Liver (tissue), 9 donors: ENCODE data around the gene NRG2. TPM values are rescaled to one million over a fixed set of nuclear protein-coding genes. Genes with fewer than 3 reads are reported as not detected.

Experiments used
- DNase-seq: peaks from one replicate; pipeline ENCODE4 v3.0.0-alpha.2; 2017; ENCODE audit warnings: low spot score
- H3K27ac ChIP-seq, 2 donors: one replicate each; pipeline ENCODE4 v1.7.0; 2013; ENCODE audit warnings: inconsistent platforms in 2 of 2, low read length in 2 of 2, control low read depth in 1 of 2, low read depth in 1 of 2, mild to moderate bottlenecking in 1 of 2
- H3K27me3 ChIP-seq, 4 donors: one replicate each; pipeline versions ENCODE4 v1.6.1 to v1.7.0; 2013; ENCODE audit warnings: low read length in 3 of 4, inconsistent platforms in 1 of 4, mild to moderate bottlenecking in 1 of 4, moderate library complexity in 1 of 4; ENCODE audit not compliant: control insufficient read depth in 4 of 4, insufficient read depth in 4 of 4
- H3K36me3 ChIP-seq, 4 donors: one replicate each; pipeline versions ENCODE4 v1.6.1 to v1.7.0; 2013; ENCODE audit warnings: low read length in 3 of 4, mild to moderate bottlenecking in 3 of 4, low read depth in 1 of 4, moderate library complexity in 1 of 4; ENCODE audit not compliant: control insufficient read depth in 4 of 4, insufficient read depth in 3 of 4
- H3K4me1 ChIP-seq, 4 donors: one replicate each; pipeline versions ENCODE4 v1.6.1 to v1.7.0; 2013; ENCODE audit warnings: low read length in 3 of 4, mild to moderate bottlenecking in 3 of 4, moderate library complexity in 1 of 4; ENCODE audit not compliant: control insufficient read depth in 4 of 4, insufficient read depth in 4 of 4
- H3K4me3 ChIP-seq, 3 donors: one replicate each; pipeline versions ENCODE4 v1.6.1 to v1.7.0; 2013; ENCODE audit warnings: low read length in 3 of 3, control low read depth in 1 of 3, low read depth in 1 of 3, mild to moderate bottlenecking in 1 of 3
- H3K9ac ChIP-seq, 2 donors: one replicate each; pipeline ENCODE4 v1.7.0; 2013; ENCODE audit warnings: low read length in 2 of 2, mild to moderate bottlenecking in 2 of 2, moderate library complexity in 2 of 2, control low read depth in 1 of 2, low read depth in 1 of 2
- H3K9me3 ChIP-seq, 4 donors: one replicate each; pipeline versions ENCODE4 v1.6.1 to v1.7.0; 2013; ENCODE audit warnings: low read length in 3 of 4; ENCODE audit not compliant: control insufficient read depth in 4 of 4
- EGR1 ChIP-seq, 2 donors: IDR thresholded peaks; 2 replicates each; pipeline ENCODE4 v1.6.1; 2016 to 2018; ENCODE audit warnings: antibody characterized with exemption in 2 of 2, low read depth in 2 of 2
- FOXA1 ChIP-seq: IDR thresholded peaks from 2 replicates; pipeline ENCODE4 v1.6.1; 2016; ENCODE audit warnings: antibody characterized with exemption
- FOXA2 ChIP-seq: IDR thresholded peaks from 2 replicates; pipeline ENCODE4 v1.6.1; 2016; ENCODE audit warnings: antibody characterized with exemption
- GABPA ChIP-seq, 2 donors: IDR thresholded peaks in 1 of 2; conservative IDR thresholded peaks in 1 of 2; 2 replicates each; pipeline ENCODE4 v1.6.1; 2016; ENCODE audit warnings: antibody characterized with exemption in 2 of 2, mild to moderate bottlenecking in 1 of 2, moderate library complexity in 1 of 2
- HNF4A ChIP-seq, 2 donors: conservative IDR thresholded peaks; 2 replicates each; pipeline ENCODE4 v1.6.1; 2016; ENCODE audit warnings: antibody characterized with exemption in 2 of 2, mild to moderate bottlenecking in 2 of 2
- HNF4G ChIP-seq: IDR thresholded peaks from 2 replicates; pipeline ENCODE4 v1.6.1; 2016; ENCODE audit warnings: antibody characterized with exemption
- JUND ChIP-seq, 2 donors: IDR thresholded peaks; 2 replicates each; pipeline ENCODE4 v1.6.1; 2016; ENCODE audit warnings: antibody characterized with exemption in 2 of 2
- NR2F2 ChIP-seq: IDR thresholded peaks from 2 replicates; pipeline ENCODE4 v1.6.1; 2016; ENCODE audit warnings: antibody characterized with exemption
- RAD21 ChIP-seq, 2 donors: IDR thresholded peaks; 2 replicates each; pipeline ENCODE4 v1.6.1; 2016; ENCODE audit warnings: antibody characterized with exemption in 2 of 2, mild to moderate bottlenecking in 2 of 2
- RXRA ChIP-seq, 2 donors: IDR thresholded peaks; 2 replicates each; pipeline ENCODE4 v1.6.1; 2017 to 2018; ENCODE audit warnings: antibody characterized with exemption in 2 of 2, mild to moderate bottlenecking in 1 of 2
- SP1 ChIP-seq: IDR thresholded peaks from 2 replicates; pipeline ENCODE4 v1.6.1; 2018; ENCODE audit warnings: antibody characterized with exemption, mild to moderate bottlenecking
- TAF1 ChIP-seq: conservative IDR thresholded peaks from 2 replicates; pipeline ENCODE4 v1.6.1; 2016; ENCODE audit warnings: antibody characterized with exemption, mild to moderate bottlenecking
- YY1 ChIP-seq: IDR thresholded peaks from 2 replicates; pipeline ENCODE4 v1.6.1; 2016; ENCODE audit warnings: antibody characterized with exemption, mild to moderate bottlenecking
- WGBS: extraction: QIAGEN DNeasy Blood & Tissue Kit; methylation state at CpG from one replicate; pipeline ENCODE4 v1.1.7; 2013; 5-methylcytosine and 5-hydroxymethylcytosine counted together
- polyA plus RNA-seq, 2 donors: library from polyadenylated mRNA; stranded (reverse) in 1 of 2; unstranded in 1 of 2; fragments of 200-250 nt in 1 of 2; fragments of >200 nt in 1 of 2; fragmentation: Nextera tagmentation in 1 of 2; extraction: Ambion mirVana in 1 of 2; gene quantifications; one replicate each; pipeline versions ENCODE4 v1.2.1 to v1.2.3, GENCODE V29; 2013 to 2015
- total RNA-seq, 2 donors: library from RNA; depleted of rRNA; stranded (reverse); fragments of >200 nt; gene quantifications; one replicate each; pipeline ENCODE4 v1.2.3, GENCODE V29; 2014
- TF ChIP-seq, protein P1 (sequence below): fragments of 150-350 bp; IDR thresholded peaks from 2 replicates; pipeline ENCODE4 v1.5.1; 2017; ENCODE audit warnings: improper control_type of control experiment, low read depth, low read length; ENCODE audit not compliant: missing input control
- TF ChIP-seq, protein P2 (sequence below): IDR thresholded peaks from 2 replicates; pipeline ENCODE4 v1.6.1; 2016; ENCODE audit warnings: antibody characterized with exemption
- TF ChIP-seq, protein P3 (sequence below): IDR thresholded peaks from 2 replicates; pipeline ENCODE4 v1.6.1; 2016; ENCODE audit warnings: antibody characterized with exemption, mild to moderate bottlenecking
- TF ChIP-seq, protein P4 (sequence below): IDR thresholded peaks from 2 replicates; pipeline ENCODE4 v1.6.1; 2016; ENCODE audit warnings: antibody characterized with exemption
- TF ChIP-seq, protein P5 (sequence below): IDR thresholded peaks from 2 replicates; pipeline ENCODE4 v1.6.1; 2016; ENCODE audit warnings: antibody characterized with exemption
- donor health status: healthy.
- donor health status: healthy.
- donor health status: healthy.
- donor health status: healthy.
- donor health status: healthy.

The NRG2 gene
- total and polyA plus RNA-seq, 4 donors: 0.07 to 0.08 TPM; not detected in 2

DNA sequence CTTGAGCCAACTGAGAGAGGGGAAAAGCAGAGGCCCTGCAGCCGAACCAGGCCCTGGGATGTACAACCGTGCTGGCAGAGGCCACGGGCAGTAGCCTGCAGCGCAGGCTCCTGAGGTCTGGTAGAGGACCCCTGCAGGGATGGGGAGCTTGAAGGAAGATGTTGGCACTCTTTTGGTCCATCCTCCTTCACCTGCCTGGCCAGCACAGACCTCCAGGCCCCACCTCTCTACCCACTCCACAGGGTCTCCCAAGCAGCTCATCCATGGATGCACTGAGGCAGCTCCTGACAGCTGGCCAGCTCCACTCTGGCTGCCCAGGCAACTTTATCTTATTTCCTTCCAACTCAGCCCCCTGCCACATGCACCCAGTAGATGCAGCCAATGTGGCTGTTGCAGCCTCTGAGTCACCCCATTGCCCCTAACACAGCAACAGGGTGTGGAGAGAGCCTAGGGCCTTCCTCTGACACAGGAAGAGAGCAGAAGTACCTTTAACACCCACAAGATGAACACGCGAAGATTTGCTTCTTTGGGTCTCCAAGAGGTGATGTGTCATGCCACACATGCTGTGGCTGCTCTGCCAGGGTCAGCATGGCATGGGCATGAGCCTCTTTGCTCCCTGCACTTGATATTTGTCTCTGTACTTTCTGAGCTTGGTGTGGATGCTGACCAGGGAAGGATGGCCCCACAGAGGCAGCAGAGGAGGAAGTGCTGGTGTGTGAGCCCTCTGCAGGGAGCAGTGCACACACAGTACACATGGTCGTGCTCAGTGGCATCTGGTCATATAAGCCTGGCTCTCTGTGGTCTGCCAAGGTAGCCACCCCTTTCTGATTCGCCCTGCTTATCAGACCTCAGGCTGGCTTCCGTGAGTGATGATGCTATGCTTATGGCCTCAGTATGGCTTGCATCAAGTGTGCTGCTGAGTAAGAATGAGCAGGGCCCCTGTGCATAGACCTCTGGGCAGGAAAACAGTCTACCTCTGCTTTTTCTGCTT lies 117.2 kb downstream of the NRG2 start:
- TF ChIP-seq GABPA (IDR thresholded peaks at IDR 0.05 in 1 of 2, conservative IDR thresholded peaks at IDR 0.05 in 1 of 2): no peak
- no peak for TF ChIP-seq HNF4G
- TF ChIP-seq, protein P1, sequence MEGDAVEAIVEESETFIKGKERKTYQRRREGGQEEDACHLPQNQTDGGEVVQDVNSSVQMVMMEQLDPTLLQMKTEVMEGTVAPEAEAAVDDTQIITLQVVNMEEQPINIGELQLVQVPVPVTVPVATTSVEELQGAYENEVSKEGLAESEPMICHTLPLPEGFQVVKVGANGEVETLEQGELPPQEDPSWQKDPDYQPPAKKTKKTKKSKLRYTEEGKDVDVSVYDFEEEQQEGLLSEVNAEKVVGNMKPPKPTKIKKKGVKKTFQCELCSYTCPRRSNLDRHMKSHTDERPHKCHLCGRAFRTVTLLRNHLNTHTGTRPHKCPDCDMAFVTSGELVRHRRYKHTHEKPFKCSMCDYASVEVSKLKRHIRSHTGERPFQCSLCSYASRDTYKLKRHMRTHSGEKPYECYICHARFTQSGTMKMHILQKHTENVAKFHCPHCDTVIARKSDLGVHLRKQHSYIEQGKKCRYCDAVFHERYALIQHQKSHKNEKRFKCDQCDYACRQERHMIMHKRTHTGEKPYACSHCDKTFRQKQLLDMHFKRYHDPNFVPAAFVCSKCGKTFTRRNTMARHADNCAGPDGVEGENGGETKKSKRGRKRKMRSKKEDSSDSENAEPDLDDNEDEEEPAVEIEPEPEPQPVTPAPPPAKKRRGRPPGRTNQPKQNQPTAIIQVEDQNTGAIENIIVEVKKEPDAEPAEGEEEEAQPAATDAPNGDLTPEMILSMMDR: no peak
- TF ChIP-seq YY1: no peak
- TF ChIP-seq JUND (IDR thresholded peaks at IDR 0.05): no peak
- TF ChIP-seq, protein P2, sequence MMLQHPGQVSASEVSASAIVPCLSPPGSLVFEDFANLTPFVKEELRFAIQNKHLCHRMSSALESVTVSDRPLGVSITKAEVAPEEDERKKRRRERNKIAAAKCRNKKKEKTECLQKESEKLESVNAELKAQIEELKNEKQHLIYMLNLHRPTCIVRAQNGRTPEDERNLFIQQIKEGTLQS: no peak
- no peak for TF ChIP-seq NR2F2
- TF ChIP-seq TAF1: no peak
- TF ChIP-seq, protein P3, sequence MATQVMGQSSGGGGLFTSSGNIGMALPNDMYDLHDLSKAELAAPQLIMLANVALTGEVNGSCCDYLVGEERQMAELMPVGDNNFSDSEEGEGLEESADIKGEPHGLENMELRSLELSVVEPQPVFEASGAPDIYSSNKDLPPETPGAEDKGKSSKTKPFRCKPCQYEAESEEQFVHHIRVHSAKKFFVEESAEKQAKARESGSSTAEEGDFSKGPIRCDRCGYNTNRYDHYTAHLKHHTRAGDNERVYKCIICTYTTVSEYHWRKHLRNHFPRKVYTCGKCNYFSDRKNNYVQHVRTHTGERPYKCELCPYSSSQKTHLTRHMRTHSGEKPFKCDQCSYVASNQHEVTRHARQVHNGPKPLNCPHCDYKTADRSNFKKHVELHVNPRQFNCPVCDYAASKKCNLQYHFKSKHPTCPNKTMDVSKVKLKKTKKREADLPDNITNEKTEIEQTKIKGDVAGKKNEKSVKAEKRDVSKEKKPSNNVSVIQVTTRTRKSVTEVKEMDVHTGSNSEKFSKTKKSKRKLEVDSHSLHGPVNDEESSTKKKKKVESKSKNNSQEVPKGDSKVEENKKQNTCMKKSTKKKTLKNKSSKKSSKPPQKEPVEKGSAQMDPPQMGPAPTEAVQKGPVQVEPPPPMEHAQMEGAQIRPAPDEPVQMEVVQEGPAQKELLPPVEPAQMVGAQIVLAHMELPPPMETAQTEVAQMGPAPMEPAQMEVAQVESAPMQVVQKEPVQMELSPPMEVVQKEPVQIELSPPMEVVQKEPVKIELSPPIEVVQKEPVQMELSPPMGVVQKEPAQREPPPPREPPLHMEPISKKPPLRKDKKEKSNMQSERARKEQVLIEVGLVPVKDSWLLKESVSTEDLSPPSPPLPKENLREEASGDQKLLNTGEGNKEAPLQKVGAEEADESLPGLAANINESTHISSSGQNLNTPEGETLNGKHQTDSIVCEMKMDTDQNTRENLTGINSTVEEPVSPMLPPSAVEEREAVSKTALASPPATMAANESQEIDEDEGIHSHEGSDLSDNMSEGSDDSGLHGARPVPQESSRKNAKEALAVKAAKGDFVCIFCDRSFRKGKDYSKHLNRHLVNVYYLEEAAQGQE: no peak
- TF ChIP-seq RAD21 (IDR thresholded peaks at IDR 0.05): no peak
- TF ChIP-seq RXRA (IDR thresholded peaks at IDR 0.05): no peak
- TF ChIP-seq, protein P4, sequence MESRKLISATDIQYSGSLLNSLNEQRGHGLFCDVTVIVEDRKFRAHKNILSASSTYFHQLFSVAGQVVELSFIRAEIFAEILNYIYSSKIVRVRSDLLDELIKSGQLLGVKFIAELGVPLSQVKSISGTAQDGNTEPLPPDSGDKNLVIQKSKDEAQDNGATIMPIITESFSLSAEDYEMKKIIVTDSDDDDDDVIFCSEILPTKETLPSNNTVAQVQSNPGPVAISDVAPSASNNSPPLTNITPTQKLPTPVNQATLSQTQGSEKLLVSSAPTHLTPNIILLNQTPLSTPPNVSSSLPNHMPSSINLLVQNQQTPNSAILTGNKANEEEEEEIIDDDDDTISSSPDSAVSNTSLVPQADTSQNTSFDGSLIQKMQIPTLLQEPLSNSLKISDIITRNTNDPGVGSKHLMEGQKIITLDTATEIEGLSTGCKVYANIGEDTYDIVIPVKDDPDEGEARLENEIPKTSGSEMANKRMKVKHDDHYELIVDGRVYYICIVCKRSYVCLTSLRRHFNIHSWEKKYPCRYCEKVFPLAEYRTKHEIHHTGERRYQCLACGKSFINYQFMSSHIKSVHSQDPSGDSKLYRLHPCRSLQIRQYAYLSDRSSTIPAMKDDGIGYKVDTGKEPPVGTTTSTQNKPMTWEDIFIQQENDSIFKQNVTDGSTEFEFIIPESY: no peak
- no peak for TF ChIP-seq EGR1 (IDR thresholded peaks at IDR 0.05; ENCODE audit: low read depth in 2 of 2)
- no peak for TF ChIP-seq FOXA2
- no peak for TF ChIP-seq HNF4A (conservative IDR thresholded peaks at IDR 0.05)
- no peak for TF ChIP-seq SP1
- TF ChIP-seq FOXA1: no peak
- TF ChIP-seq, protein P5, sequence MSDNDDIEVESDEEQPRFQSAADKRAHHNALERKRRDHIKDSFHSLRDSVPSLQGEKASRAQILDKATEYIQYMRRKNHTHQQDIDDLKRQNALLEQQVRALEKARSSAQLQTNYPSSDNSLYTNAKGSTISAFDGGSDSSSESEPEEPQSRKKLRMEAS: no peak
- Histone ChIP-seq H3K27ac (no peak overlapping the region), H3K9me3 (no peaks in the 10 kb centered on the region), H3K36me3 (no peaks in the 10 kb centered on the region), H3K27me3 (peaks cover 0 to 3% (median 0%) of the 10 kb centered on the region in 4 donors), H3K4me1 (no peaks in the 10 kb centered on the region), H3K9ac (no peak overlapping the region), H3K4me3 (no peak overlapping the region)
- 85% methylated on average over 9 of the region's 9 CpGs for WGBS
- no peak for DNase-seq
